ELF-1 (cell line): ENCODE measurements around the gene CREM.
"Not testable (repeated sequence)": the region's sequence is repeated elsewhere in the genome, so short reads cannot be mapped to it uniquely, and the experiment has no call there.

Experiments
- DNase-seq: peaks from one replicate; pipeline ENCODE4 v3.0.0-alpha.2; 2016; ENCODE audit warnings: low read depth, low spot score

The CREM gene

DNA sequence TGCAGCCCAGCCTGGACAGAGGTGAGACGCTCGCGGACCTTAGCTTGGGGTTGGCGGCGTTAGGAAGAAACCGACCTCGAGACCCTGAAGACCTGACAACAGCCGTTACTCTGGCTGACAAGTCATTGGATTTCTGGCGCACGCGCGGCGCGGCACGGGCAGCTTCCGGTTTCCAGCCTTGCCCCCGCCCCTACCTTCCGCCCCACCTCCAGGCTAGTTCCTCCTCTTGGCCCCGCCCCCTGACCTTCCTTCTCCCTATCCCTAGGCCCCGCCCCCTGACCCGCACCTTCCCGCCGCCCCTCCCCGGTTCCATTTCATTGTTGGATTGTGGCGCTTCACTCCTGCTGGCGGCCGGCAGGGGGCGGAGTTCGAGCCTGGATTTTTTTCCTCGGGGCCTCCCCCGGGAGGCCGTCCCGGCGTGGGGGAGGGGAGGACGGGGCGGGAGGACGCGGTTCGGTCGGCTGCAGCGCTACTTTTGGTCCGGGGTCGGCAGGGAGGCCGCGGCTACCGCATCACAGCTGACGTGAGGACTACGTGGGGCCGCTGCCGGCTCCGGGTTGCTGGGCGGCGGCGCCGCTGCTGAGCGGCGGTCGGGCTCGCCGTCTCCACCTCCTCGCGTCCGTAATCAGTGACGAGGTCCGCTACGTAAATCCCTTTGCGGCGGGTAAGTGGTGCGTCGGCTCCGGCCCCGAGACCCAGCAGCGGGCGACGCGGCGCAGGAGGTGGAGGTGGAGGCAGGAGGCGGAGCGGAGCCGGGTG, at the start of gene CREM:
CREM (plus strand) TSS at position 317 of the 759 bp plus-strand sequence. CDS start 10,990 bp downstream, outside the sequence.
- peak; percentile 95 for DNase-seq

DNA sequence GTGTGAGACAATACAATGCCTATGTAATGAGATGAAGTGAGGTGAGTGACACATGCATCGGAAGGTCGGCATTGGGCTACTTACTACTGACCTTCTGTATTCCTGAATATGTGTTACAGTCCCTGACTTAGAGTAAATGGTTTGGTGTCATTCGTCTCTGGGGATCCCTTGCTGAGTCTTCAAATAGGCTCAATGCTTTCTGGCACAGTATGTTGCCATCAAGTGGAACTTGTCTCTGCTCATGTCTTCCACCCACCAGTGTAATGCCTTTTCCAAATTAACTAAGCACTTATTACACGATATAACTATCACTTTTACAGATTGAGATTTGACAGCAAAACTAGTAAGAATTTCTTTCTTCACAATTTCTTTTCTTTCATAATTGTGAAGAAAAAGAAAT, 47.4 kb upstream of the CREM start:
- DNase-seq = no peak

- no peak for DNase-seq
These were observed 46.9 kb upstream of the CREM start for GRCh38 chr10:35079763-35080162.

GRCh38 chr10:35080261-35080660, 46.4 kb upstream of the CREM start:
- not testable (repeated sequence) for DNase-seq

DNA sequence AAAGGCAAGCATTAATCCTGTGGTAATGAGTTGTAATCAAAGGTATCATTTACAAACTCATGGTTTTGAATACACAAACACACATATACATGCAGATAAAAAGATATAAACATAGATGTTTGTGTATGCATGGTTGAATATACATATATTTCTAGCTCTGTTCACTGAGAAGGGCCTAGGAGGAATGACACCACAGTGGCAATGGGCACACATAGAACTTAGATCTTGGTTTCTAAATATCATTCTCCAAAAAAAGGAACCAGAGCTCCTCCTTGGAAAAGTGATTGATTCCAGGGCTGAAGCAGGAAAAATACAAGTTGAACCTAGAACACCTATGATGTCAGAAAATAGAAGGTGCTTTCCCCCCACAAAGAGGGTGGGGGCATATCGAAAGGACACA, 43.4 kb upstream of the CREM start:
- no peak for DNase-seq

- DNase-seq = peak; percentile 19
These were observed 37.0 kb upstream of the CREM start for GRCh38 chr10:35089611-35090161.

GRCh38 chr10:35090162-35090954, 36.3 kb upstream of the CREM start, which contains the start of gene CUL2:
Gene CUL2 (minus strand): TSS chr10:35090341. CDS start chr10:35071317, 19,024 bp downstream.
- DNase-seq = peak; percentile 92

DNA sequence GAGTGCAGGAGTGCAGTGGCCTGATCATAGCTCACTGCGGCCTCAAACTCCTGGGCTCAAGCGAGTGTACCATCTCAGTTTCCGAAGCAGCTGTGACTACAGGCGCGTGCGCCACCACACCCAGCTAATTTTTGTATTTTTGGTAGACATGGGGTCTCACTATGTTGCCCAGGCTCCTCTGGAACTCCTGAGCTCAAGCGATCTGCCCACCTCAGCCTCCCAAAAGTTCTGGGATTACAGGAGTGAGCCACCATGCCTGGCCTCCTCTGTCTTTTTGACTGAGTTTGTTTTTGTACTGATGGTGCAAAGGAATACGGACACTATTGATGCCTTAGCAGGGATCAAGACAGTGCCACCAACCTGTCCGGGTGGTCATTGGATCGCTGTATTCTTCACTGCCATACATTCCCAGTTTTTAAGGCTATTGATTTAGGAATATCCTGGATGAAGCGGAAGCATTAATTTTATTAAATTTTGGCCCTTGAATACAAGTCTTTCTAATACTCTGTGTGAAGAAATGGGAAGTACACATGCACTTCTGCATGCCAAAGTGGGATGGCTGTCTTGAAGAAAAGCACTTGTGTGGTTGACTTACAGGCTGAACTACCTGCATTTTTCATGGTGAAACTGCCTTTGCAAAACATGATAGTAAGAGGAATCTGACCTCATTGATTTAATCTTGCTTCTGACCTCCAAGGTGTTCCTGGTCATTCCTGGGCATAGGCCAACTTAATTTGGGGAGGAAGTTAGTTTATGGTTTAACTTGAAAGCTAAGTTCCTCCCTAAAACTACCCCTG, 34.5 kb upstream of the CREM start:
- no peak for DNase-seq

- DNase-seq = no peak
These were observed 33.8 kb upstream of the CREM start for GRCh38 chr10:35092851-35093250.

- DNase-seq = no peak
These were observed 30.3 kb upstream of the CREM start for GRCh38 chr10:35096312-35096711.

GRCh38 chr10:35097510-35097909, 29.1 kb upstream of the CREM start:
- no peak for DNase-seq

DNA sequence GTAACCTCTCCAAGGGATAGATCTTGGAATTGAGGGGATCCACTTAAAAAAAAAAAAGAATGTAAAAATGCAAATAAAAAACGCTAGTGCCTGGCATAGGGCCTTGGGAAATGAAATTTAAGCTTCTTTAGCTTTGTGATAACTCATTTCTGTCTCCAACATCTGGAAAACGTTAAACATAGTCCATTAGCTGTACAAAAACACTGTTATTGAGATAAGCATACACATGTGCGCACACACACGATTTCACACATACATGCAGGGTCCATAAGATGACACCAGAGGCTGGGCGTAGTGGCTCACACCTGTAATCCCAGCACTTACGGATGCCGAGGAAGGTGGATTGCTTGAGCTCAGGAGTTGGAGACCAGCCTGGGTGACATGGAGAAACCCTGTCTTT, 22.8 kb upstream of the CREM start:
- DNase-seq = no peak

DNA sequence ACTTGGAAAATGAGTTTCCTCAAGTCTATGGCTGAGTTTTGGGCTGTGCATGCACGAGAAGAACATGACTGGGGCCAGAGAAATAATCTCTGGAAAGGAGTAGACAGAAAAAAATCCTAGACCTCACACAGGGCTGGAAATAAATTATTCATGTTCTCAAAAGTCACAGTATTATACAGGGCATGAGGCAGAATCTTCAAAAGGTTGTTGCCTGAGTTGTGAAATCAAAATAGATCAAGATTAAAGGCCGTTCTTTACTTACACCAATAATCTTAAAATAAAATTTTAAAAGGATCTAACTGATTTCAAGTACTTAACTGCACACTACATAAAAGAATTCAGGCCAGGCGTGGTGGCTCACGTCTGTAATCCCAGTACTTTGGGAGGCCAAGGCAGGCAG, 14.1 kb upstream of the CREM start:
- no peak for DNase-seq

DNA sequence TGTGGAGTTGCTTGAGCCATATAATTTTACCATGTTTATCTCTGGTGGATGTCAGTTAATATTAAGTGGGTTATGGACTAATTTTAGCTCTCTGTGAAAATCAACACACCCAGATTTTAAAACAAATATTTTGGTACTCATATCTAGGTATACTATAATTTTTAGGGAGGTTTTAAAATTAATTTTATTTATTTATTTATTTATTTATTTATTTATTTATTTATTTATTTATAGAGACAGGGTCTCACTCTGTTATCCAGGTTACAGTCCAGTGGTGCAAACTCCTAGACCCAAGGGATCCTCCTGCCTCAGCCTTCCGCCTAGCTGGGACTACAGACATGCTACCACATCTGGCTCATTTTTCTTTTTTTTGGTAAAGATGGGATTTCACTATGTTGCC, 7.3 kb upstream of the CREM start:
- no peak for DNase-seq

DNA sequence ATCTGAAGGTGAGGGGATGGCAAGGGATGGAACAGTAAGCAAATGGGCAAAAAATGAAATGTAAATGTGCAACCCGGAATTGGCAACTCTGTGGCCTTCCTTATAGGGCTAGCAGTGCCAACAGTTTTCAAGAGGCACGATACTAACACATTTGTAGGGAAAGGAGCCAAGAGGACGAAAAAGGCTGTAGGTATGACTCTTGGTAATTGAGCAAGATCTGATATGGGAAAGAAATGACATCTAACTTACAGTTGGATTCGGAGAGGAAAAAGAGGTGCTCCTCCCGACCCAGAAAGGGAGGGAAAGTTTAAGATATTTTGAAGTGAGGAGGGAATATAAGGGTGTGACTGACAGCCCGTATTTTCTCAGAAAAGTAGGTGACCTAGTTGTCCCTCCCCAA, 2.1 kb upstream of the CREM start:
- no peak for DNase-seq

DNA sequence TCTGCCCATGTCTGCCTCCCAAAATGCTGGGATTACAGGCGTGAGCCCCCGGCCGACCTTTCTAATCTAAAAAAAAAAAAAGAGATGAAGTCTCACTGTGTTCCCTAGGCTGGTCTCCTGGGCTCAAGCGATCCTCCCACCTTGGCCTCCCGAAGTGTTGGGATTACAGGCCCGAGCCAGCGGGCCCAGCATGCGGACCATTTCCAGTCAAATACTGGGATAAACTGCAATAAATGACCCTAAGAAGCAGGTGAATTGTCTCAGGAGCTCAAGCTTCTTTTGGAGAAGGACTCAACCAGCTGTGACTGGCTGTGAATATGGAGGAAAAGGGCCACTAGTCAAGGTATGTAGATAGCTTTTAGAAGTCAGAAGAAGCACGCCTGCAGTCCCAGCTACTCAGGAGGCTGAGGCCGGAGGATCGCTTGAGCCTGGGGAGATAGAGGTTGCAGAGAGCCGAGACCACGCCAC, 550 bp upstream of the CREM start:
- no peak for DNase-seq

GRCh38 chr10:35127289-35127891, 744 bp downstream of the CREM start:
- DNase-seq = peak; percentile 70

GRCh38 chr10:35129185-35129674, 2.6 kb downstream of the CREM start:
- no peak for DNase-seq

DNA sequence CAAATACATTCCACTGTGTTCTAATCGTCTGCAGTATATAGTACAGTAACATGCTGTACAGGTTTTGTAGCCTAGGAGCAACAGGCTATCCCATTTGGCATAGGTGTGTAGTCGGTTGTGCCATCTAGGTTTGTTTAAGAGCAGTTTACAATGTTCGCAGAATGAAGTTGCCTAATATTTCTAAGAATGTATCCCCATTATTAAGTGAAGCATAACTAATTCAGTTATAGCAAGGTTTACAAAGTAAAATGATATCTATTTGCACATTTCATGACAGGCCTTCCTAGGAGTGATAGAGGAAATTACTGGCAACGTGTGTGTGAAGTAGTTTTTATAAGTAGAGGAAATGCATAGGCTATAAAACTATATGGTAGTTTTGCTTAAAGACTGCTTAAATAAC, 4.0 kb downstream of the CREM start:
- DNase-seq = no peak

DNA sequence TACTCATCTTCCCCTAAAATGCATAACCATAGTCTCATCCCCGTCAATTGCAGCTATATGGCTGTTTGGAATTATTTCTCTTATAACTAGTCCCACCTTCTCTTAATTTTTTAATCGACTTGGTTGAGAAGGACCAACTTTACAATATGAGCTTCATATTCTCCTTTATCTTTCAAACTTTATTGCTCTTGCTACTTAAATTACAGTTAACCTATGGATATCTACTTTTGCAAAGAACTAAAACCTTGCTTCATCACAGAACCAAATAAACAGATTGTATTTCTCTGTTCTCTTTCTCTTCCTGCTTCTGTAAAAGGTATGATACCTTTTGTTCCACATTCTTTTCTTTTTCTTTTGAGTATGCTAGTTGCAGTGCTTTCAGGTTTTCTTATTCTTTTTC, 6.1 kb downstream of the CREM start:
- no peak for DNase-seq

- no peak for DNase-seq
These were observed 6.9 kb downstream of the CREM start for GRCh38 chr10:35133586-35133985.
